ENCODE data around the gene NEAT1. TPM values are rescaled to one million over a fixed set of nuclear protein-coding genes. Genes with fewer than 3 reads are reported as not detected.

NEAT1 gene
- total RNA-seq, 4 donors from 2014 or later, result 24.1 to 472 (median 32.8) TPM

DNA sequence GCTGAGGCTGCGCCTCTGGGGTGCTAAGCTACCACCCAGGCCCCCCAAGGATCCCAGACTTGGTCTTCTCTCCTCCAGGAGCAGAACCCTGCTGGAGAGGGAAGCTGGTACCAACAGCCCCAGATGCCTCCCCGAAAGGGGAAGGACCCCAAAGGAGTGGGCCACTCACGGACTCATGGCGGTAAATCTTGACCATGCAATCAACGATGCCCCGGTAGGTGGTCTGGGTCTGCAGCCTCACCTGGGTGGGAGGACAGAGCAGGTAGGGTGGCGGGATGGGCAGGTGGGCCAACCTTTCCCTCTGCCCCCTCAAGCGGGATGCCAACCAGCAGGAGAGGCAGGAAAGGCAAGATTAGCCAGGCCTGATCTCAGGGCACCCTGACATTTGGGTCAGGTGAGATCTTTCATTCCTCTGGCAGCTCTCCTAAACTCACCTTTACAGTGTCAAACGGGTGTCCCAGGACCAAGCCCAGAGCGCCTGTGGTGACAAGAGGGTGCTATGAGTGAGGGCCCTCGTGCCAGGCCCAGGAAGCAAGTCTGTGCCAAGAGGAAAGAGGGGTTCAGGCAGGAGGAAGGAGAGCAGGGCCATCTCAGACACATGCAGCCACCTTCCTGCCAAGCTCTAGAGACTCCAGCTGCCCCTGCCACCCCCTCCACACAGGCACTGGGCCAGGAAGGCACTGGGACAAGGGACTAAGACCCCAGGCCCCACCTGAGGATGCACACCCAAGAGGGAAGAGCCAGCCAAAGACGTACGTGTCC lies 42.7 kb upstream of the NEAT1 start:
- H3K27me3 ChIP-seq, result no peaks in the 10 kb centered on the region
- DNase-seq, result no peak
- in situ Hi-C loops (cut with MboI; ENCODE audit: low sequenced_read_pairs in 4 of 4), result loop anchor here in 1 of 4 donors (5.0 kb wide), 1 partner anchor 37 kb away; no protein-coding TSS in a partner anchor
- TF ChIP-seq POLR2A (IDR thresholded peaks at IDR 0.05), result no peak
- TF ChIP-seq, protein P1, sequence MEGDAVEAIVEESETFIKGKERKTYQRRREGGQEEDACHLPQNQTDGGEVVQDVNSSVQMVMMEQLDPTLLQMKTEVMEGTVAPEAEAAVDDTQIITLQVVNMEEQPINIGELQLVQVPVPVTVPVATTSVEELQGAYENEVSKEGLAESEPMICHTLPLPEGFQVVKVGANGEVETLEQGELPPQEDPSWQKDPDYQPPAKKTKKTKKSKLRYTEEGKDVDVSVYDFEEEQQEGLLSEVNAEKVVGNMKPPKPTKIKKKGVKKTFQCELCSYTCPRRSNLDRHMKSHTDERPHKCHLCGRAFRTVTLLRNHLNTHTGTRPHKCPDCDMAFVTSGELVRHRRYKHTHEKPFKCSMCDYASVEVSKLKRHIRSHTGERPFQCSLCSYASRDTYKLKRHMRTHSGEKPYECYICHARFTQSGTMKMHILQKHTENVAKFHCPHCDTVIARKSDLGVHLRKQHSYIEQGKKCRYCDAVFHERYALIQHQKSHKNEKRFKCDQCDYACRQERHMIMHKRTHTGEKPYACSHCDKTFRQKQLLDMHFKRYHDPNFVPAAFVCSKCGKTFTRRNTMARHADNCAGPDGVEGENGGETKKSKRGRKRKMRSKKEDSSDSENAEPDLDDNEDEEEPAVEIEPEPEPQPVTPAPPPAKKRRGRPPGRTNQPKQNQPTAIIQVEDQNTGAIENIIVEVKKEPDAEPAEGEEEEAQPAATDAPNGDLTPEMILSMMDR (IDR thresholded peaks at IDR 0.05 in 4 of 5, conservative IDR thresholded peaks at IDR 0.05 in 1 of 5), result no peak
- peak overlapping the region; percentile 96 to 100 (median 98) for H3K27ac ChIP-seq
- ATAC-seq, result no peak
- intact Hi-C loops (cut with DNase I; ENCODE audit: low total_unique reads), result no loop called here
- H3K36me3 ChIP-seq, result no peaks in the 10 kb centered on the region
- H3K4me3 ChIP-seq, result no peak overlapping the region
- no peaks in the 10 kb centered on the region for H3K9me3 ChIP-seq
- peaks cover 40 to 47% of the 10 kb centered on the region in 2 donors for H3K4me1 ChIP-seq

DNA sequence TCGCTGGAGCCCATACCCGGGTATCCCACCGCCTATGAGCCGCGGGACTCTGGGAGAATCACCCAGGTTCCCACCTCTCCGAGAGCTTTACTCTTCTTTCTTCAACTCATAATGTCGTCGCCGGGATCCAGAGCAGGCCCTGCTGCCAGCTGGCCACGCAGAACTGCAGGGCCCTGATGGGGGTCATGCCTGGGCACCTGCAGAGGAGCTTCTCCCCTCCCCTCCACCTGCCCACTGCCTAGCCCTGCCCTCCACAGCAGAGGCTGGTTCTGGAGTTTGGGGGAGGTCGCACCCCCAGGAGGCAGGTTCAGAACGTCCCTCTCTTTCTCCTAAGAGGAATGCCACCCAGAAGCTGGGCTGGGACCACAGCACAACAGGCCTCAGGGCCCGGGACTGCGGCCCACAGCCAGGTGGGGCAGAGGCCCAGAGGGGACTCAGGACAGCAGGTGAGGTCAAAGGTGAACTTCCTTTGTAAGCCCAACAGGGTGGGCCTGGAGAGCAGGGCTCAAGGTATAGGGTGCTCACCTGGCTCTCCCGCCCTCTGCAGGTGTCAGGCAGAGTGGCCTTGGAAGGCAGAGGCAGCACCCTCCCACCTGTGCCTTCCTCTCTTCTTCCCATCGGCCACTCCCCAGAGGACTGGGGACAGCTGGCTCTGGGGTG lies 42.0 kb upstream of the NEAT1 start:
- TF ChIP-seq, protein P1 (IDR thresholded peaks at IDR 0.05 in 4 of 5, conservative IDR thresholded peaks at IDR 0.05 in 1 of 5), result no peak
- no peak for TF ChIP-seq POLR2A (IDR thresholded peaks at IDR 0.05)
- H3K4me1 ChIP-seq, result peaks cover 35 to 44% of the 10 kb centered on the region in 2 donors
- no peak overlapping the region for H3K4me3 ChIP-seq
- no peaks in the 10 kb centered on the region for H3K9me3 ChIP-seq
- ATAC-seq (no peak), DNase-seq (no peak)
- in situ Hi-C loops (cut with MboI; ENCODE audit: low sequenced_read_pairs in 4 of 4) (loop anchor here in 1 of 4 donors (5.0 kb wide), 1 partner anchor 37 kb away; no protein-coding TSS in a partner anchor), intact Hi-C loops (cut with DNase I; ENCODE audit: low total_unique reads) (no loop called here)
- H3K36me3 ChIP-seq, result no peaks in the 10 kb centered on the region
- H3K27ac ChIP-seq, result peak overlapping the region; percentile 96 to 100 (median 98)
- H3K27me3 ChIP-seq, result no peaks in the 10 kb centered on the region

DNA sequence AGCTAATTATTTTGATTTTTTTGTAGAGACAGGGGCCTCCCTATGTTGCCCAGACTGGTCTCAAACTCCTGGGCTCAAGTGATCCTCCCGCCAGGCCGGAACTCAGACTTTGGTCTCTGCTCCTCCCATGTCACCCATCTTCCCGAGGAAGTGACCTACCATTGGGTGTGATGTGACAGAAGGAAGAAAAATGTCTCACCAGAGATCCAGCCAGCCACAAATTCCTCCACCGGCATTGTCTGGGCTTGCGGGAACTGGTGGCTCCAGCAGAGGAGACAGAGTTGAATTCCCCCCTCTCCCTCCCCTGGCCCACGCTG lies 40.9 kb upstream of the NEAT1 start:
- H3K36me3 ChIP-seq, result no peaks in the 10 kb centered on the region
- no peaks in the 10 kb centered on the region for H3K9me3 ChIP-seq
- H3K27me3 ChIP-seq, result no peaks in the 10 kb centered on the region
- peak overlapping the region; percentile 46 to 63 (median 54) for H3K4me3 ChIP-seq
- H3K27ac ChIP-seq, result peak overlapping the region; percentile 96 to 100 (median 98)
- peaks cover 41 to 46% of the 10 kb centered on the region in 2 donors for H3K4me1 ChIP-seq
- intact Hi-C loops (cut with DNase I; ENCODE audit: low total_unique reads) (loop anchor here (1.0 to 2.0 kb wide), 4 partner anchors 35 to 129 kb away; no protein-coding TSS in a partner anchor), in situ Hi-C loops (cut with MboI; ENCODE audit: low sequenced_read_pairs in 4 of 4) (loop anchor here in 1 of 4 donors (5.0 kb wide), 1 partner anchor 36 kb away; no protein-coding TSS in a partner anchor)
- DNase-seq, result peak in 1 of 2 donors; percentile 39
- TF ChIP-seq, protein P1 (IDR thresholded peaks at IDR 0.05 in 4 of 5, conservative IDR thresholded peaks at IDR 0.05 in 1 of 5), result no peak
- no peak for TF ChIP-seq POLR2A (IDR thresholded peaks at IDR 0.05)
- ATAC-seq, result peak; percentile 29 to 32

DNA sequence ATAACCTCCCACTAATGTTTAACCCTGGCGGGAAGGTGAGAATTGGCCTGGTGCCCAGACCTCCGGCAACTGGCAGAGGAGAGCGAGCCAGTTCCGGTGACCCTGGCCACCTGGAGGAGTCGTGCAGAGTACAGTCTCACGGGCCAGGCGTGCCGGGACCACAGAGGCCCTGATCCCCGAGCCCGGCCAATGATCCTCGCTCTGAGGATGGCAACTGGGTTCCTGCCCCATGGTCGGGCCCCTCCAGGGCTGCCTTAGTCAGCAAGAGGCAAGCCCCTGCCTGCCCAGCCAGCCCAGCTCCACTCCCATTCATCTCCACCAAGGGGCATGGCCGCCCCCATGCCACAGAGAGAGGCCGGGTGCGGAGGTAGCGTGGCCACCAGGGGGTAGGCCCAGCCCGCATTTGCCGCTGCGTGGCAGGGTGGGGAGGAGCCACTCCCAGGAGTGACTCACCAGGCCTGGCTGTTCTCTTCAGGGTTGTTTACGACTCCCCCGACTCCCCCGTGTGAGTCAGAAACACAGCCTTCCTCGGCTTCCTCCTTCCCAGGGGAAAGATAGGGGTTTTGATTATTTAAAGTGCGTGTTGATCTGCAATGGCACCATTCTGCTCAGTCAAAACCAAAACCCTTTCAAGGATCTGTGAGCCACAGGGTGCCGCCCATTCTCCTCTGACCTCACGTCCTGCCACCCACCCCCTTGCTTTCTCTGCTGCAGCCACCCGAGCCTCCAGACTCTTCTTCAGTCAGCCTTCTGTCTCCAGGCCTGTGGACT lies 40.4 kb upstream of the NEAT1 start, which contains the start of gene SLC25A45:
SLC25A45 (minus strand) TSS at position 614 of the 771 bp plus-strand sequence. CDS start 695 bp downstream, outside the sequence.
- TF ChIP-seq, protein P1 (IDR thresholded peaks at IDR 0.05 in 4 of 5, conservative IDR thresholded peaks at IDR 0.05 in 1 of 5), result peak; percentile 93 to 99 (median 96)
- peak; percentile 62 to 89 for TF ChIP-seq POLR2A (IDR thresholded peaks at IDR 0.05)
- DNase-seq (peak; percentile 95 to 96), ATAC-seq (peak; percentile 80 to 86)
- Histone ChIP-seq H3K27ac (peak within 1 kb of the TSS; percentile 96 to 100 (median 98)), H3K9me3 (no peaks in the 10 kb centered on the region), H3K4me3 (peak within 1 kb of the TSS; percentile 46 to 63 (median 54)), H3K4me1 (peaks cover 46 to 51% of the 10 kb centered on the region in 2 donors), H3K36me3 (no peaks in the 10 kb centered on the region), H3K27me3 (no peaks in the 10 kb centered on the region)
- intact Hi-C loops (cut with DNase I; ENCODE audit: low total_unique reads), result loop anchor here (1.0 to 2.0 kb wide), 4 partner anchors 35 to 128 kb away; no protein-coding TSS in a partner anchor
- in situ Hi-C loops (cut with MboI; ENCODE audit: low sequenced_read_pairs in 4 of 4), result loop anchor here in 1 of 4 donors (5.0 kb wide), 1 partner anchor 35 kb away; no protein-coding TSS in a partner anchor

Measured in gastrocnemius medialis (tissue), 4 donors.